ENCODE measurements around the gene PTPRJ.

PTPRJ gene

GRCh38 chr11:48043111-48043990 is 63.0 kb downstream of the PTPRJ start:
- DNase-seq, result no peak

- no peak for DNase-seq
These were observed 63.7 kb downstream of the PTPRJ start for GRCh38 chr11:48043991-48044512.

- DNase-seq, result no peak
These were observed 64.2 kb downstream of the PTPRJ start for GRCh38 chr11:48044577-48044976.

GRCh38 chr11:48045536-48045935 is 65.2 kb downstream of the PTPRJ start:
- no peak for DNase-seq

- no peak for DNase-seq
These were observed 67.3 kb downstream of the PTPRJ start for GRCh38 chr11:48047616-48048015.

GRCh38 chr11:48049036-48049435 is 68.7 kb downstream of the PTPRJ start:
- no peak for DNase-seq

- DNase-seq, result no peak
These were observed 69.9 kb downstream of the PTPRJ start for GRCh38 chr11:48050304-48050703.

GRCh38 chr11:48051217-48051830 is 71.0 kb downstream of the PTPRJ start:
- no peak for DNase-seq

- no peak for DNase-seq
These were observed 72.1 kb downstream of the PTPRJ start for GRCh38 chr11:48052183-48053044.

- no peak for DNase-seq
These were observed 74.6 kb downstream of the PTPRJ start for GRCh38 chr11:48054994-48055291.

GRCh38 chr11:48055292-48056132 is 75.2 kb downstream of the PTPRJ start:
- DNase-seq, result no peak

- no peak for DNase-seq
These were observed 76.2 kb downstream of the PTPRJ start for GRCh38 chr11:48056325-48057183.

GRCh38 chr11:48058064-48058463 is 77.7 kb downstream of the PTPRJ start:
- DNase-seq, result no peak

- DNase-seq, result no peak
These were observed 78.4 kb downstream of the PTPRJ start for GRCh38 chr11:48058788-48059187.

- no peak for DNase-seq
These were observed 82.3 kb downstream of the PTPRJ start for GRCh38 chr11:48062649-48063048.

- no peak for DNase-seq
These were observed 83.1 kb downstream of the PTPRJ start for GRCh38 chr11:48063424-48063978.

- no peak for DNase-seq
These were observed 83.9 kb downstream of the PTPRJ start for GRCh38 chr11:48064306-48064705.

GRCh38 chr11:48066881-48067800 is 86.8 kb downstream of the PTPRJ start:
- no peak for DNase-seq

GRCh38 chr11:48073031-48073861 is 92.9 kb downstream of the PTPRJ start:
- no peak for DNase-seq
